ENCODE data around the gene SSBP4. TPM values are rescaled to one million over a fixed set of nuclear protein-coding genes. Genes with fewer than 3 reads are reported as not detected.
A peak's percentile ranks its signal among the peaks of the same experiment; 100 is the strongest.
"Not testable (repeated sequence)": the region's sequence is repeated elsewhere in the genome, so short reads cannot be mapped to it uniquely, and the experiment has no call there.

The SSBP4 gene
- total RNA-seq, 1 donor from 2014 or later: 57.7 TPM

DNA sequence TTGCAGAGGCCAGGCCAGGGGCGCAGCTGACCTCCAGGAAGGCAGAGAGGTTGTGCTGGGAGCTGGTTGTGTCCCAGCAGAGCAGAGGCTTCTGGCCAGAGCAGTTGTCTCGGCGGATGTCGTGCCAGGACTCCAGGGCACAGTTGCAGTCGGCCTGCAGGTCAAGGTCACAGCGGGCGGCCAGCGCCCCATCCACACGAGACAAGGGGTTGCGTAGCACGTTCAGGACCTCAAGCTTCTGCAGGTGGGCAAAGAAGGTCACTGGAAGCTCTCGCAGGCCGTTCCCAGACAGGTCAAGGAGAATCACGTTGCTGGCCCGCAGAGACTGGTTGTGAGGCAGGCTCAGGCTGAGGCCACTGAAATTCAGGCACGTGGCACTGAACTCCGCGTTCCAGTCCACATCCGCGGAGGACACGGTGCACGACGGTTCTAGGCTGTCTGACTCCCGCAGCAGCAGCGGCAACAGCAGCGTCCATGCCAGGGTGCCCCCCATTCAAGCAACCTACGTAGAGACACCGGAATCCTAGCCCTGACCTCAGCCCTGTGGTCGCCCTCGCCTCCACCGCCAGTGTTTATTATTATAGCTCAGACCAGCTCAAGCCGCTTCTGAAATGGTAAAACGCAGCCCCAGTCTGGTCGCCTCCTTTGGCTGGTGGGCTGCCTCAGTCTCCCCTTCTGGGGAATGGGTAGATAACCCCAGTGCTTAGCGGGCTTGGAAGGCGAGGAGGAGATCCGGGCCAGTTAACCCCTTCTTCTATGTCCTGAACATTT is 22.5 kb upstream of the SSBP4 start:
- DNase-seq (ENCODE audit: low spot score, unreplicated experiment): no peak
- Mint-ChIP-seq H3K4me1 (ENCODE audit: low read depth) (peaks cover under 1% of the 10 kb centered on the region), H3K27ac (no peak overlapping the region), H3K4me3 (ENCODE audit: low read depth) (no peak overlapping the region), H3K9me3 (ENCODE audit: low read depth) (no peaks in the 10 kb centered on the region), H3K27me3 (no peaks in the 10 kb centered on the region), H3K36me3 (ENCODE audit: insufficient read depth) (no peaks in the 10 kb centered on the region)
- TF ChIP-seq, protein P1, sequence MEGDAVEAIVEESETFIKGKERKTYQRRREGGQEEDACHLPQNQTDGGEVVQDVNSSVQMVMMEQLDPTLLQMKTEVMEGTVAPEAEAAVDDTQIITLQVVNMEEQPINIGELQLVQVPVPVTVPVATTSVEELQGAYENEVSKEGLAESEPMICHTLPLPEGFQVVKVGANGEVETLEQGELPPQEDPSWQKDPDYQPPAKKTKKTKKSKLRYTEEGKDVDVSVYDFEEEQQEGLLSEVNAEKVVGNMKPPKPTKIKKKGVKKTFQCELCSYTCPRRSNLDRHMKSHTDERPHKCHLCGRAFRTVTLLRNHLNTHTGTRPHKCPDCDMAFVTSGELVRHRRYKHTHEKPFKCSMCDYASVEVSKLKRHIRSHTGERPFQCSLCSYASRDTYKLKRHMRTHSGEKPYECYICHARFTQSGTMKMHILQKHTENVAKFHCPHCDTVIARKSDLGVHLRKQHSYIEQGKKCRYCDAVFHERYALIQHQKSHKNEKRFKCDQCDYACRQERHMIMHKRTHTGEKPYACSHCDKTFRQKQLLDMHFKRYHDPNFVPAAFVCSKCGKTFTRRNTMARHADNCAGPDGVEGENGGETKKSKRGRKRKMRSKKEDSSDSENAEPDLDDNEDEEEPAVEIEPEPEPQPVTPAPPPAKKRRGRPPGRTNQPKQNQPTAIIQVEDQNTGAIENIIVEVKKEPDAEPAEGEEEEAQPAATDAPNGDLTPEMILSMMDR (IDR thresholded peaks at IDR 0.05; ENCODE audit: unreplicated experiment): no peak

DNA sequence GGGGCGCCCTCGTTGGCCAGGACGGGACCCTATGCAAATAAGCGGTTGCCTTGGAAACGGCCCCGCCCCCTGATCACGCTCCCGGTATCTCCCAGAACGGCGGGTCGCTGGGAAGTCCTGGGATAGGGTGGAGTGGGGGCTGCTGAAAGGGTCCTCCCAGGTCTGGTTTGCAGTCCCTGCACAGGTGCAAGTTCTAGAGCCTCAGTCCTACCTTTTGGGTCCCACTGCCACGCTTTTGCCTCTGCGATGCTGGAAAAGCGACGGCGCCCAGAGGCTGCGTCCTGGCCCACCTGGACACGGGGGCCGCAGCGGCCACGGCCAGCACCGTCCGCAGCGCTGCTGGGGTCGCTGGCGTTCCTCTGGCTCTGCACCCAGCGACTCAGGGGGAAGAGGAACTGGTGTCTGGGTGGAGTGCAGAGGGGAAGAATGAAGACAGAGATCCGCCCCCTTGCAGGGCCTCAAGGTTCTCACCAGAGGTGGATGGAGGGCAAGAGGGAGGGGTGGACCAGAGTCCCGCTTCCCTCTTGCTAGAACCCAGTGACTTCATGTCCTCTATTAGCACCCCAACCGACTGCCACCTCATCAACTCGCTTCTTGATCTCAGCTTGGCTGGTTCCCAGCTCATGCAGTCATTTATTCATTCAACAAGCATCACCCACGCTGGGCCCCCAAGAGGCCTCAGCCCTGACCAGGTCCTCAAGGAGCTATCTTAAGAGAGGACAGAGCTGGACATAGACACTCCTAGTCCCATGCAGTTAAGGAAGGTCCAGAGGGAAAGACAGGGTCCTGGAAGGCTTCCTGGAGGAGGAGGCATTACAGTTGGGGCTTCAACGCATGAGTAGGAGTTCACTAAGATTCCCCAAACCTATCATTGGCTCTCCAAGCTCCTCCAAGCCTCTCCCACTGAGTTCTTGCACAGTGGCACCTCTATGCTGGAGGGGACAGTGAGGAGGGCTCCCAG is 21.7 kb upstream of the SSBP4 start, which contains the start of gene LRRC25:
Gene LRRC25 (minus strand): TSS at position 381 of the 961 bp plus-strand sequence. CDS start 659 bp downstream, outside the sequence.
- H3K4me1 Mint-ChIP-seq (ENCODE audit: low read depth): peaks cover 7% of the 10 kb centered on the region
- TF ChIP-seq, protein P1 (IDR thresholded peaks at IDR 0.05; ENCODE audit: unreplicated experiment): no peak
- no peak within 1 kb of the TSS for H3K27ac Mint-ChIP-seq
- H3K4me3 Mint-ChIP-seq (ENCODE audit: low read depth): no peak within 1 kb of the TSS
- DNase-seq (ENCODE audit: low spot score, unreplicated experiment): no peak
- no peaks in the 10 kb centered on the region for H3K36me3 Mint-ChIP-seq (ENCODE audit: insufficient read depth)
- H3K27me3 Mint-ChIP-seq: no peaks in the 10 kb centered on the region
- no peaks in the 10 kb centered on the region for H3K9me3 Mint-ChIP-seq (ENCODE audit: low read depth)

GRCh38 chr19:18399008-18399407 is 20.2 kb upstream of the SSBP4 start:
- no peak for DNase-seq (ENCODE audit: low spot score, unreplicated experiment)
- no peaks in the 10 kb centered on the region for H3K36me3 Mint-ChIP-seq (ENCODE audit: insufficient read depth)
- TF ChIP-seq, protein P1 (IDR thresholded peaks at IDR 0.05; ENCODE audit: unreplicated experiment): no peak
- peaks cover 16% of the 10 kb centered on the region for H3K4me1 Mint-ChIP-seq (ENCODE audit: low read depth)
- H3K27me3 Mint-ChIP-seq: no peaks in the 10 kb centered on the region
- H3K9me3 Mint-ChIP-seq (ENCODE audit: low read depth): no peaks in the 10 kb centered on the region
- no peak overlapping the region for H3K4me3 Mint-ChIP-seq (ENCODE audit: low read depth)
- no peak overlapping the region for H3K27ac Mint-ChIP-seq

- no peak for DNase-seq (ENCODE audit: low spot score, unreplicated experiment)
- H3K4me3 Mint-ChIP-seq (ENCODE audit: low read depth): no peak overlapping the region
- peaks cover 16% of the 10 kb centered on the region for H3K4me1 Mint-ChIP-seq (ENCODE audit: low read depth)
- H3K27ac Mint-ChIP-seq: peak overlapping the region; percentile 43
- H3K27me3 Mint-ChIP-seq: no peaks in the 10 kb centered on the region
- TF ChIP-seq, protein P1 (IDR thresholded peaks at IDR 0.05; ENCODE audit: unreplicated experiment): peak; percentile 33
- no peaks in the 10 kb centered on the region for H3K9me3 Mint-ChIP-seq (ENCODE audit: low read depth)
- H3K36me3 Mint-ChIP-seq (ENCODE audit: insufficient read depth): no peaks in the 10 kb centered on the region
These were observed 17.6 kb upstream of the SSBP4 start for GRCh38 chr19:18401580-18402112.

- not testable (repeated sequence) for DNase-seq (ENCODE audit: low spot score, unreplicated experiment); H3K9me3 Mint-ChIP-seq (ENCODE audit: low read depth); H3K27me3 Mint-ChIP-seq; H3K4me3 Mint-ChIP-seq (ENCODE audit: low read depth); H3K36me3 Mint-ChIP-seq (ENCODE audit: insufficient read depth)
- H3K27ac Mint-ChIP-seq: peak overlapping the region; percentile 76
- H3K4me1 Mint-ChIP-seq (ENCODE audit: low read depth): peaks cover 16% of the 10 kb centered on the region
These were observed 16.5 kb upstream of the SSBP4 start for GRCh38 chr19:18402455-18403248.

GRCh38 chr19:18405754-18406153 is 13.4 kb upstream of the SSBP4 start:
- not testable (repeated sequence) for H3K27ac Mint-ChIP-seq; DNase-seq (ENCODE audit: low spot score, unreplicated experiment); H3K27me3 Mint-ChIP-seq; H3K4me3 Mint-ChIP-seq (ENCODE audit: low read depth); H3K9me3 Mint-ChIP-seq (ENCODE audit: low read depth); H3K36me3 Mint-ChIP-seq (ENCODE audit: insufficient read depth)
- peaks cover 18% of the 10 kb centered on the region for H3K4me1 Mint-ChIP-seq (ENCODE audit: low read depth)
